A673 (cell line): ENCODE data around the gene FAM241B. TPM values are rescaled to one million over a fixed set of nuclear protein-coding genes. Genes with fewer than 3 reads are reported as not detected.

Experiments used
- Bru-seq: library from RNA; stranded (reverse); fragments of 400-500 nt; gene quantifications from one replicate; lab custom pipeline; 2021; lab: Mats Ljungman, UMichigan
- BruChase-seq, 2 experiments: library from RNA; stranded (reverse); fragments of 400-500 nt; gene quantifications; one replicate each; lab custom pipeline; 2021; lab: Mats Ljungman, UMichigan
- BruUV-seq: library from RNA; stranded (reverse); fragments of 400-500 nt; replicated peaks from 2 replicates; lab custom pipeline; 2021; lab: Mats Ljungman, UMichigan
- CTCF ChIA-PET: fragments of 300-600 bp; sonication (Branson Sonifier 250); formaldehyde crosslinking; loops from one replicate; lab custom pipeline; 2022; ENCODE audit warnings: antibody characterized with exemption; lab: Charles Lee
- POLR2A ChIA-PET: fragments of 300-600 bp; sonication (Branson Sonifier 250); formaldehyde crosslinking; loops from one replicate; lab custom pipeline; 2022; ENCODE audit warnings: antibody characterized with exemption; ENCODE audit not compliant: low non-redundant PET; lab: Charles Lee
- DNase-seq: peaks from one replicate; pipeline ENCODE4 v3.0.0-alpha.2; 2015; ENCODE audit warnings: low spot score
- H3K27ac ChIP-seq: fragments of 200-600 bp; sonication (generic); 2 replicates; pipeline ENCODE4 v1.5.1; 2016; ENCODE audit warnings: mixed run types, low read depth, mild to moderate bottlenecking, mixed read lengths, antibody characterized with exemption, low read length; ENCODE audit not compliant: poor library complexity, severe bottlenecking
- H3K27me3 ChIP-seq: fragments of 200-600 bp; sonication (generic); replicated peaks from 2 replicates; pipeline ENCODE4 v1.6.1; 2017; ENCODE audit warnings: mixed run types, low read depth, mild to moderate bottlenecking, mixed read lengths, antibody characterized with exemption, low read length; ENCODE audit not compliant: insufficient read depth, poor library complexity
- H3K36me3 ChIP-seq: fragments of 200-600 bp; sonication (generic); 2 replicates; pipeline ENCODE4 v1.6.1; 2016; ENCODE audit warnings: mixed run types, mild to moderate bottlenecking, mixed read lengths, antibody characterized with exemption, low read length; ENCODE audit not compliant: insufficient read depth, poor library complexity, severe bottlenecking
- H3K4me1 ChIP-seq: fragments of 200-600 bp; sonication (generic); 2 replicates; pipeline ENCODE4 v1.6.1; 2017; ENCODE audit warnings: mixed run types, mild to moderate bottlenecking, mixed read lengths, antibody characterized with exemption, low read length; ENCODE audit not compliant: insufficient read depth, poor library complexity, severe bottlenecking
- H3K4me3 ChIP-seq: fragments of 200-600 bp; sonication (generic); 2 replicates; pipeline ENCODE4 v1.5.1; 2016; ENCODE audit warnings: low read depth, mixed run types, mild to moderate bottlenecking, mixed read lengths, low read length; ENCODE audit not compliant: poor library complexity, severe bottlenecking
- H3K9me3 ChIP-seq: fragments of 200-600 bp; sonication (generic); 2 replicates; pipeline ENCODE4 v1.6.1; 2016; ENCODE audit warnings: mixed run types, low read depth, mild to moderate bottlenecking, mixed read lengths, antibody characterized with exemption, low read length; ENCODE audit not compliant: poor library complexity, severe bottlenecking
- CTCF ChIP-seq: fragments of 300-800, 200-600 bp; sonication (generic); conservative IDR thresholded peaks from 2 replicates; pipeline ENCODE4 v1.5.1; 2017; ENCODE audit warnings: low read depth, mild to moderate bottlenecking, antibody characterized with exemption, low read length, moderate library complexity, mixed read lengths
- EZH2 ChIP-seq: fragments of 200-600 bp; sonication (generic); IDR thresholded peaks from 2 replicates; pipeline ENCODE4 v1.6.1; 2017; ENCODE audit warnings: borderline replicate concordance, low read depth, mild to moderate bottlenecking, mixed read lengths, antibody characterized with exemption, low read length; ENCODE audit not compliant: poor library complexity, severe bottlenecking
- intact Hi-C: fragments of 100-400 bp; cut with micrococcal nuclease; formaldehyde crosslinking; loops from one replicate; pipeline ENCODE4 v1.10.0; 2022; ENCODE audit not compliant: unreplicated experiment
- long read RNA-seq: library from polyadenylated mRNA; stranded (forward); transcript quantifications from one replicate; pipeline ENCODE4 v2.0.0, GENCODE V29; 2022
- total RNA-seq: library from RNA; stranded (reverse); gene quantifications from 2 replicates; pipeline ENCODE4 v1.2.3, GENCODE V29; 2021

FAM241B gene
- total RNA-seq (4.2 and 5.2 TPM in 2 replicates), Bru-seq, nascent RNA (percentile 34 among the genes with signal in this experiment), BruChase-seq, experiment 1, labeled RNA remaining after a 2-hour chase (percentile 26 among the genes with signal in this experiment), BruChase-seq, experiment 2, labeled RNA remaining after a 6-hour chase (percentile 34 among the genes with signal in this experiment)
- long read RNA-seq, partial matches to known transcripts = 0 of 7 reads
- long read RNA-seq, other reads (novel, unspliced or antisense) = 1 of 7 reads

GRCh38 chr10:69629897-69630650, at the start of gene FAM241B:
Gene FAM241B (plus strand): TSS chr10:69630247. CDS start chr10:69631744, 1,497 bp downstream.
- BruUV-seq = no TSS peak
- H3K27ac ChIP-seq = no peak within 1 kb of the TSS
- H3K9me3 ChIP-seq = no peaks in the 10 kb centered on the region
- H3K27me3 ChIP-seq = peaks cover 6% of the 10 kb centered on the region
- no peaks in the 10 kb centered on the region for H3K4me1 ChIP-seq
- peak; percentile 59 for DNase-seq
- ChIA-PET CTCF (no interaction called here), POLR2A (no interaction called here)
- TF ChIP-seq CTCF = peak; percentile 96
- no peak for TF ChIP-seq EZH2
- H3K36me3 ChIP-seq = no peaks in the 10 kb centered on the region
- intact Hi-C loops = no loop called here
- H3K4me3 ChIP-seq = peak within 1 kb of the TSS; percentile 57

GRCh38 chr10:69580435-69580834, 49.6 kb upstream of the FAM241B start:
- Histone ChIP-seq H3K27ac (no peak overlapping the region), H3K4me3 (no peak overlapping the region), H3K36me3 (no peaks in the 10 kb centered on the region), H3K9me3 (no peaks in the 10 kb centered on the region), H3K4me1 (no peaks in the 10 kb centered on the region), H3K27me3 (peaks cover 82% of the 10 kb centered on the region)
- DNase-seq = no peak
- POLR2A ChIA-PET = no interaction called here
- TF ChIP-seq CTCF = no peak
- TF ChIP-seq EZH2 = no peak
- intact Hi-C loops = no loop called here
- CTCF ChIA-PET = no interaction called here
- BruUV-seq = no TSS peak

GRCh38 chr10:69583106-69583505, 46.9 kb upstream of the FAM241B start:
- Histone ChIP-seq H3K27me3 (peaks cover 76% of the 10 kb centered on the region), H3K4me1 (no peaks in the 10 kb centered on the region), H3K9me3 (no peaks in the 10 kb centered on the region), H3K4me3 (no peak overlapping the region), H3K27ac (no peak overlapping the region), H3K36me3 (no peaks in the 10 kb centered on the region)
- TF ChIP-seq CTCF (no peak), EZH2 (no peak)
- BruUV-seq = no TSS peak
- intact Hi-C loops = no loop called here
- no peak for DNase-seq
- POLR2A ChIA-PET = no interaction called here
- CTCF ChIA-PET = no interaction called here
